Left ventricle myocardium superior (tissue), 1 donor: Measurements from ENCODE around the gene MIDN. TPM values are rescaled to one million over a fixed set of nuclear protein-coding genes. Genes with fewer than 3 reads are reported as not detected.

Experiments
- ATAC-seq: fragments of 200-7000 bp; cut with Tn5 transposase; one replicate; pipeline ENCODE4 v1.9.1; 2020; ENCODE audit warnings: mild to moderate bottlenecking, moderate library complexity
- DNase-seq: peaks from one replicate; pipeline ENCODE4 v3.0.0-alpha.2; 2020
- intact Hi-C: fragments of 100-400 bp; cut with micrococcal nuclease; formaldehyde crosslinking; loops from one replicate; pipeline ENCODE4 v1.11.0; 2022
- total RNA-seq: library from RNA; stranded (reverse); fragmentation: NEBNext Ultra II Directional; extraction: Animal tissue kit (Norgen Biotek cat#: 25700); gene quantifications from one replicate; pipeline ENCODE4 v1.2.1, GENCODE V29; 2021
- donor health status: DM: no; HTN: yes; CAD: no; lungs with severe emphysema.

Gene MIDN
- total RNA-seq, 1 donor from 2014 or later, result 59.7 TPM

DNA sequence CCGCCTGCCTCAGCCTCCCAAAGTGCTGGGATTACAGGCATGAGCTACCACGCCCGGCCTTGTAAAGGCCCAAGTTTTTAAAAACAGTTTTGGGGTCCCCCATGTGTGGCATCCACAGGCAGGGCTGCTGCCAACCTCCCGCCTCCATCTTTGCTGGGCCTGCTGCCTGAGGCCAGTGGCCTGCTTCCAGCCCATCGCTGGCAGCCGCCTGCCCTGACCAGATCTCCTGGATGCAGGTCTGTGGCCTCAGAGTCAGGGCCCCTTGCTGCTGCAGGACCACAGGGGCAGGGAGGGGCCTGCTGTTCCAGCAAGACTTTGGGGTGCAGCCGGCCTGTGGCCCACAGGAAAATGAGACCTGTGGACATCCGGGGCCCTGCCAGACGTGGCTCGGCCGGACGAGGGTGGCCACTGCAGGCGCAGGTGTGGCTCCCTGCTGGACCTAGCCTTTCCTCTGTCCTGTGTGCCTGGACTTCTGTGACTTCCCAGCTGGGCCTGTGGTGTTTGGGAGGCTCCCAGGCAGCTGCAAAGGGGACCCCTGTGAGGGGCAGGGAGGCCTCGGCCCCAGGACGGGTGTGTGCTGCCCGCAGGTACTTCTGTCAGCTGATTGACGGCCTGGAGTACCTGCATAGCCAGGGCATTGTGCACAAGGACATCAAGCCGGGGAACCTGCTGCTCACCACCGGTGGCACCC lies 28.5 kb upstream of the MIDN start:
- ATAC-seq (no peak), DNase-seq (no peak)
- intact Hi-C loops, result no loop called here

DNA sequence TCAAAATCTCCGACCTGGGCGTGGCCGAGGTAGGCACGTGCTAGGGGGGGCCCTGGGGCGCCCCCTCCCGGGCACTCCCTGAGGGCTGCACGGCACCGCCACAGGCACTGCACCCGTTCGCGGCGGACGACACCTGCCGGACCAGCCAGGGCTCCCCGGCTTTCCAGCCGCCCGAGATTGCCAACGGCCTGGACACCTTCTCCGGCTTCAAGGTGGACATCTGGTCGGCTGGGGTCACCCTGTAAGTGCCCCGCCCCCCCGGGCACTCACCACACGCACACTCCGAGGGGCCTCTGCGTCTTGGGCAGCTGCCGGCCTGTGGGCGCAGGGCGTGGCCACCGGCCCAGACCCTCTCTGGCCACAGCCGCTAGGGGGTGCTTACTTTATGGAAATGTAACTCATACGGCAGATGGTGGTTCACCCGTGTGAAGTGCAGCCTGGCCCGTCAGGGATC lies 27.9 kb upstream of the MIDN start:
- no peak for DNase-seq
- ATAC-seq, result no peak
- intact Hi-C loops, result no loop called here

DNA sequence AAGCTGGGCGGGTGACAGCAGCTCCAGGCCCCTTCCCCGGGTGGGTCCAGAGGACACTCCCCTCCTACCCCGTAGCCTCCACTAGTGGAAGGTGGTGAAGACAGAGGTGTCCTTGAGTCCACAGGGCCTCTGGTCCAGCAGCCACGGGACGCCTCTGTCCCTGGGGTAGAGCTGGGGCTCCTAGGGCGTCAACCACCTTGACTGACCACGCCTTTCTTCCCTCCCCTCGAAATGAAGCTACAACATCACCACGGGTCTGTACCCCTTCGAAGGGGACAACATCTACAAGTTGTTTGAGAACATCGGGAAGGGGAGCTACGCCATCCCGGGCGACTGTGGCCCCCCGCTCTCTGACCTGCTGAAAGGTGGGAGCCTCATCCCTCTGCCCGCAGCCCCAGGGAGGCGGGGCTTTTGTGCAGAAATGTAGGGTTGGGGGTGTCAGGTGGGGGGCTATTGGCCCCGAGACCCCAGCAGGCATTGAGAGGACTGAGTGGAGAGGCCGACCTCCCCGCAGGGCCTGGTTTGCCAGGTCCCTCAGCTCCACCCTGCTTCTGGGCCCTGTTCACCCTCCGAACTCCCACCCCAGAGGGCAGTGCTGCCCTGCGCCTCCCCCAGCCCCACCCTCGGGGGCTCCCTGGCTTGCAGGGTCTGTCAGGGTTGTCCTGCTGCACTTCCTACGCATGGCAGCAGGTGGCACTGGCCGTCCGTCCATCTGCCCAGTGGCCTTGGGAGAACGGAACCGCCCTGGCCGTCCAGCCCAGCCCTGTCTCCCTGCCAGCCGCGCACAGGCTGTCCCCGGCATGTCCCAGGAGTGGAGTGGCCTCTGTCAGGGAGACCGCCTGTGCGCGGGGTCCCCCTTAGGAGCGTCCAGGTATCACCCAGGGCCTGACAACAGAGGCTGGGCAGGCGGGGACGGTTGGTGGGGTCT lies 27.1 kb upstream of the MIDN start:
- DNase-seq, result peak; percentile 89
- ATAC-seq, result peak; percentile 70
- intact Hi-C loops, result no loop called here

DNA sequence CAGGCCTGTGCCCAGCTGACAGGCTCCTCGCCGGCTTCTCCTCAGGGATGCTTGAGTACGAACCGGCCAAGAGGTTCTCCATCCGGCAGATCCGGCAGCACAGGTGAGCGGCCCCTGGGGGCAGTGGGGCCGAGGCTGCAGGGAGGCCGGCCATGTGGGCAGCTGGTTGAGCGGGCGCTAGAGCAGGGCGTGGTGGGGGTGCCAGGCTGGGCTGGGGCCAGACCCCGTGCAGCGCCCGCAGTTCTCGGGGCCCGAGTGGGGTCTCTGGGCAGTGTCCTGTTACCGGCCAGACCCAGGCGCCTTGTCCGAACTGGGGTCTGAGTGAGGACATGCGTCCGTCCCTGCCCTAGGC lies 26.5 kb upstream of the MIDN start:
- intact Hi-C loops, result no loop called here
- no peak for ATAC-seq
- no peak for DNase-seq

DNA sequence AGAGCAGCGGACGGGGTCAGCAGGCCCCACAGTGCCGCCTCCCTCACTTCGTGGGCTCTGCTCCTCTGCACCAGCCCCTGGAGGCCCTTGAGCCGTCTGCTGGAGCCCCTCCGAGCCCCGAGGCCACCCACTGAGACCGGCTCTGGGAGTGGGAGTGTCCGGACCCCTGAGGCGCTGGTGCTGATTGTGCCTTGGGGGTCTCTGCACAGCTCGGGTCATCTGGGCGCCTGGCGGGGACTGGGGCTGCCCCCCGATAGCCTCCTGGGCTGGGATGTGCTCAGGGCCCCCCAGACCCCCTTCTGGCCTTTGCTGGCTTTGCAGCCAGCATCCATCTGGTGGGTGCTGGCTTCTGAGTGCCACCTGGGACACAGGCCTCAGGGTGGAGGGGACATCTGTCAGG lies 26.0 kb upstream of the MIDN start:
- no peak for ATAC-seq
- intact Hi-C loops, result no loop called here
- DNase-seq, result no peak

DNA sequence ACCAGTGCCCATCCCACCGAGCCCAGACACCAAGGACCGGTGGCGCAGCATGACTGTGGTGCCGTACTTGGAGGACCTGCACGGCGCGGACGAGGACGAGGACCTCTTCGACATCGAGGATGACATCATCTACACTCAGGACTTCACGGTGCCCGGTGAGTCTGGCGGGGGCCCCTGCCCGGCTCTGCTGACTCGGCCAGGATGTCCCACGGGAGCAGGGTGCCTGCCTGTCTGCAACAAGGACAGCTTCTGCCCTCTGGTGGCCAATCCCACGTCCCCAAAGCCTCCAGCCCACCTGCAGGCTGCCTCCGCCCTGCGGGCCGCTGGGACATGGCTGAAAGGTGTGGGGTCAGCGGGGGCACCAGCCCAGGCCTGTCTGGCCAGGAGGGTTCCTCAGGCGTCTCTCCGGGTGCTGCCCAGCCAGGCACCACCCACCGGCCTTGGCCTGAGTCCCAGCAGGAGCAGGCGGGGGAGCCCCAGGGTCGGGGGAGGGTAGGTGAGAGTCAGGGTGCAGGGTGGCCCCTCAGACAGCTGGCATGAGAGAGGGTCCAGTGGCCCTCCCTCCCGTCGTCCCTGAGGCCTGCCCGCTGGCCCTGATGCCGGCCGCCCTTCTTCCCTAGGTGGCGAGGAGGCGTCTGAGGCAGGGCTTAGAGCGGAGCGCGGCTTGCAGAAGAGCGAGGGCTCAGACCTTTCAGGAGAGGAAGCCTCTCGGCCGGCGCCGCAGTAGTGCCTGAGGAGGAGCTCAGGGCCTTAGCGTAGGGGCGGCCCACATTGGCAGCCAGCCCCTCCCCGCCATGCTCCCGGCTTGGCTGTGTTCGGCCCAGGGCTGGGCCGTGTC lies 25.1 kb upstream of the MIDN start:
- intact Hi-C loops, result no loop called here
- DNase-seq (peak; percentile 63), ATAC-seq (peak; percentile 4)

DNA sequence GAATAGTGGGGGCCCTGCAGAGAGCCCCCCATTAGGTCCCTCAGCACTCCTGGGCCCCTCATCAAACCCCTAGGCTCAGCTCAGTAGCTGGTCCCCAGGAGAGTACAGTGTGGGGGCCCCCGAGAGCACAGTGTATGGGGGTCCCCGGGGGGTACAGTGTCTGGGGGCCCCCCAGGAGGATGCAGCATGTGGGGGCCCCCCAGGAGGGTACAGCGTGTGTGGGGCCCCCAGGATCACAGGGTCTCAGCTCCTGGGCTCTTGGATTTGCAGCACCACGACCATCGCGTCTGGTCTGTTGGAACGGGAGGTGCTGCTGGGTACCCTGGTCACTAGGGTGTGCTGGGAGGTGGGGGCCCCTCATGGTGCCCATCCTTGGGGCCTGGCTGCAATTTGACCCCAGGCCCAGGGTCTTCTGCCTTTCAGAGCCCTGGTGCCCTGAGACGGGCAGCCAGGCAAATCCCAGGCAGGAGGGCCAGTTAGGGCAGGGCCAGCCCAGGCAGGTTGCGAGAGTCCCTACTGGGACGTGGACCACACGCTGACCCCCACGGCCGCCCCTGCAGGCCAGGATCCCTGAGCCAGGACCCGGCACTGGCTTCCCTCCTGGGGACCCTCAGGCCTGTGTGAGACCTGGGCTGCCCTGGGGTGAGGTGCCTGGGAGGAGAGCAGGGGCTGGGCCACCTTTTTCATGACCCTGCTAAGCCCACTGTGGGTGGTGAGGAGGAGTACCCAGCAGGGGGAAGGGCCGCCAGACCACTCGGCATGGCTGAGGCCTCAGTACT lies 24.1 kb upstream of the MIDN start:
- ATAC-seq (no peak), DNase-seq (no peak)
- intact Hi-C loops, result no loop called here

DNA sequence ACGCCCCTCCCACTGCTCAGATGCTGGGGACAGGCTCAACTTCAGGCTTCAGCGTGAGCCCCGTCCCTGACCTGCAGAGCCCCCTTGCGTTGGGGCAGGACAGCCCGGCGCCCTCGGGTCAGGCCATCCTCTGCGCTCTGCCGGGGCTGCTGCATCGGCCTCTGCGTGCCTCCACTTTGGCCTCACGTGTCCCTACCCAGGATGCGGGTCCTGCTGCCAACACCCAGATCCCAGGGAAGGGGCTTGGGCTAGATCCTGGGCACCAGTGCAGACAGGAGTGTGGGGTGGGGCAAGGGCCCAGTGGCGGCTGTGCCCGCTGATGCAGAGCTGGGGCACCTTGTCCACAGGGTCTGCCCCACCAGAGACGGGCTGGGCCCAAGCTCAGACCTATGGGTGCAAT lies 23.5 kb upstream of the MIDN start:
- DNase-seq (no peak), ATAC-seq (no peak)
- intact Hi-C loops, result no loop called here

DNA sequence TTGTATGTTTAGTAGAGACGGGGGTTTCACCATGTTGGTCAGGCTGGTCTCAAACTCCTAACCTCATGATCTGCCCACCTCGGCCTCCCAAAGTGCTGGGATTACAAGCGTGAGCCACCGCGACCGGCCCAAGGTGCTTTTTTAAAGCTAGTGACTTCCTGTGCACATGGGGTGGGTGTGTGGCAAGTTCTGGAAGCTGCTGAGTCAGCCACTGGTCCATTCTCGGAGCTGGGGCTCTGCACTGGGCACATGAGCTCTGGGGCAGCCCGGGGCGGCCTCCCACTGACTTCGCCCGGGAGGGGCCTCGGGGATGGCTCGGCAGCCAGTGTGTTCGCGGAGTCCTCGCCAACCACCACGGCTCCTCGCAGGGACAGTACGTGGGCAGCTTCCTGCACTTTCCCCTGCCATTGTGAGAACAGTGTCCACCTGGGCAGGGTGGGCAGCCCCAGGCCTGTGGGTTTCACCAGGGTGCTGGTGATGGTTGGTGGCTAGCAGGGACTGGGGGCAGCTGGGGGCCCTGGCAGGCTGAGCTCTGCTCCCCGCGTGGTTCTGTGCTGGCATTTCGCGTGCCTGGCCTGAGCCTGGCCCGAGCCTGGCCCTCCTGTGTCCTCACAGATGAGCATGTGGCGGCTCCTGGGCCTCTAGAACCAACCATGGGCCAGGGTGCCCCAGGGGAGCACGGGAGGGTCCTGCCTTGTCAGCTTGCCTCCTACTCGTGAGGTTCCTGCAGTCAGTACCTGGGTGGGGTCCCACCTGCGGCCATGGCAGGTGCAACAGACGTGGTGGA lies 22.8 kb upstream of the MIDN start:
- ATAC-seq (no peak), DNase-seq (no peak)
- intact Hi-C loops, result no loop called here

DNA sequence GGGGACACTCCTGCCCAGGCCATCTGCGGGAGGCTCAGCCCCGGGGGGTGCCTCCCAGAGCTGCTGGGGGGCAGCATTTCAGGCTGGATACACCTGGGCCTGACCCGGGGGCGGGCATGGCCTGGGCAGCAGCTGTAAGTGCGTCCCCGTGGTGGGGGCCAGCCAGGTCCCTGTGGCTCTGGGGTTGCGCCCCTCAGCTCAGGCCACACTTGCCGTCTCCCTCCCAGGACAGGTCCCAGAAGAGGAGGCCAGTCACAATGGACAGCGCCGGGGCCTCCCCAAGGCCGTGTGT lies 22.2 kb upstream of the MIDN start:
- ATAC-seq (no peak), DNase-seq (no peak)
- intact Hi-C loops, result no loop called here

DNA sequence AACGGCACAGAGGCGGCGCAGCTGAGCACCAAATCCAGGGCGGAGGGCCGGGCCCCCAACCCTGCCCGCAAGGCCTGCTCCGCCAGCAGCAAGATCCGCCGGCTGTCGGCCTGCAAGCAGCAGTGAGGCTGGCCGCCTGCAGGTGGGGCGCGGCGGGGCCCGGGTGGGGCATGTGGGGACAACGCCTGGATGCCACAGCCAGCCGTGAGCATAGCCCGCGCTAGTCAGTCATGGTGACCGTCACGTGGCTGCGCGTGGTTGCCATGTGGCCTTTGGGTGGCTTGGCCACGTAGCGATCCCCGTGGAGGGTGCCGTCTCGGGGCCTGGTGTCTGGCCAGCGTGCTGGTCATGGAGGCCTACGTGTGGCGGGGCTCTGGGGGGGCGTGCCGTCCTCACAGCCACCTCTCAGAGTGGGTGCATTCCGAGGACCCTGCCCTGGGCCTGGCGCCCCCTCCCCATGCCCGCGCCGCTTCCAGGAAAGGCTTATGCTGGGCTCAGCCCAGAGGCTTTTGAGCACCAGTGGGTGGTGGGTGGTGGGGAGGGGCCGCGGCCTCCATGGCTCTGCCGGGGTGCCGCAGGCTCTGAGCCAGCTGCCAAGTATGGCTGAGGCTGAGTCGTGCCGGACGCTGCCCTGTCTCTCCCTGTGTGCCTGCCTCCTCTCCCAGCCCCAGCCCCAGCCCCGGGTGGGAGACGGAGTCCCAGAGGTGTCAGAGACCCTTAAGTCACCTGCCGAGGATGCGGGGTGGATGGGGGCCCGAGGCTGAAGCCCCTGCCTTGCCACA lies 21.7 kb upstream of the MIDN start:
- DNase-seq (no peak), ATAC-seq (no peak)
- intact Hi-C loops, result no loop called here

DNA sequence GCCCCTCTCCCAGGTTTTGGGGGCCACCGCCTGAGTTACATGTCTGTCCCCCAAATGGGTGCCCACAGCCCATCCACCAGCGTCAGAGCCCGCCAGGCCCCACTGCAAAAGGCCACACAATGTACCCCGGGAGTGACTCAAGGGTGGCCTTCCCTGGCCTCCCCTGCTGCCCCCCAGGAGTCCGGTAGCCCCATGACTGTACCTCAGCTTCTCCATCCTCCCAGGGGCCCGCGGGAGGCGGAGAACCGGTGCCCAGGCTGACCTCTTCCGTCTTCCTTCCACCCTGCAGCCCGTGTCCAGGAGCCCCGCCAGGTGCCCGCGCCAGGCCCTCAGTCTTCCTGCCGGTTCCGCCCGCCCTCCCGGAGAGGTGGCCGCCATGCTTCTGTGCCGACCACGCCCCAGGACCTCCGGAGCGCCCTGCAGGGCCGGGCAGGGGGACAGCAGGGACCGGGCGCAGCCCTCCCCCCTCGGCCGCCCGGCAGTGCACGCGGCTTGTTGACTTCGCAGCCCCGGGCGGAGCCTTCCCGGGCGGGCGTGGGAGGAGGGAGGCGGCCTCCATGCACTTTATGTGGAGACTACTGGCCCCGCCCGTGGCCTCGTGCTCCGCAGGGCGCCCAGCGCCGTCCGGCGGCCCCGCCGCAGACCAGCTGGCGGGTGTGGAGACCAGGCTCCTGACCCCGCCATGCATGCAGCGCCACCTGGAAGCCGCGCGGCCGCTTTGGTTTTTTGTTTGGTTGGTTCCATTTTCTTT lies 20.9 kb upstream of the MIDN start:
- ATAC-seq (no peak), DNase-seq (no peak)
- intact Hi-C loops, result no loop called here

DNA sequence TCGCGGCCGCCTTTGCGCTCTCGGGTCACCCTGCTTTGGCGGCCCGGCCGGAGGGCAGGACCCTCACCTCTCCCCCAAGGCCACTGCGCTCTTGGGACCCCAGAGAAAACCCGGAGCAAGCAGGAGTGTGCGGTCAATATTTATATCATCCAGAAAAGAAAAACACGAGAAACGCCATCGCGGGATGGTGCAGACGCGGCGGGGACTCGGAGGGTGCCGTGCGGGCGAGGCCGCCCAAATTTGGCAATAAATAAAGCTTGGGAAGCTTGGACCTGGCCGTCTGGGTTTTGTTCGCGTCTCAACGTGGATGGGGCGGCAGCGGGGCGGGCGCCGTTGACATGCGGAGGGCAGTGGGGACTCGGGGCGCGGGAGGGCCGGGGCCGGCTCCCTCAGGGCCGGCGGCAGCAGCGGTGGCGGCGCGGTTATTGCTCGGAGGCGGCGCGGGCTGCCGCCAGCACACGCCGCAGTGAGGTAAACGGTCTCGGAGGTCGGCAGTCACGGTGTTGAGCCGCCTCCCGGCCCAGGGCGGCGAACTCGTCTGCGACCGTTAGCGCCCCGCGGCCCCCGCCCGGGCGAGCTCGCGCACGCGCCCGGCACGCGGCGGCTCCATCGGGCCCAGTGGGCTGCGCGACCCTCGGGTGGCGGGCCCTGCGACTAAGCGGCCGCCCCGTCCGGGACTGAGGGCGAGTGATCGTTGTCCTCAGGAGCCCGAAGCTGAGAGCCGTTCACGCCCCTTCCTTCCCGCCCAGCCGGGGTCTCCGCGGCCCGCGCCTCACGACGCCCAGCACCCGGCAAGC lies 20.0 kb upstream of the MIDN start:
- DNase-seq (no peak), ATAC-seq (no peak)
- intact Hi-C loops, result no loop called here

DNA sequence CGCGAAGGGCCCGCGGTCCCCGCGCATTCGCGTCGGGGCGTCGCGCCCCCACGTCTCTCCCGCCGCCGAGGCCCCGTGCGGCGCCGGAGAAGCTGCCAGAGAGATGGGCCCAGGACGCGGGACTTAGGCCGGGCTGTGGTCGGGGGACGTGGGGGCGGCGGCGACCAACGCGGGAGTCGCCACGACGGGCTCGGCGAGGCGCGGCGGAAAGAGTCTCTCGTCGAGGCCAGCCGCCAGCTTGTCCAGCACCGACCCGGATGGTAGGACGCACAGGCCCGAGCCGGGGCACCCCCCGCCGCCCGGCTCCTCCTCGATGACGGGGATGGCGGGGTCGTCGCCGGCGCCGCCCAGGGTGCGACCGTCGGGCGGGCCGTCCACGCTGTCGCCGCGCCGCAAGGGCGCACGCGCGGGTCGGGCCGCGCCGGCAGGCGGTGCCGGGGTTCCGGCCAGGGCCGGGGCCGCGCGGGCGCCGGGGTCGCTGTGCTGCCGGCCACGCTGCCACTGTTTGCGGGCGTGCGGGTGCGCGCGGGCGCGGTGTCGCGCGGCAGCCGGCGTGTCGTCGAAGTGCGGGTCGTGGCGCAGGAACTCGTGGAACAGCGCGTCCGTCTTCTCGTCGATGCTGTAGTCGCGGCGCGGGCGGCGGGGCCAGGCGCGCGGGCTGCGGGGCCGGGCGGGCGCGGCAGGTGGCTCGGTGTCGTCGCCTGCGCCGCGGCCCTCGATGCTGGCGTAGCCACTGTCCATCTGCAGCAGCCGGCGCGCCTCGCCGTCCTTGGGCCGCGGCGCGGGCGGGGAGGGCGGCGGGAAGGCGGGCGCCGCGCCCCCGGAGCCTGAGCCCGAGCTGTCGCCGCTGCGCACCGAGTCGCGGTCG lies 19.1 kb upstream of the MIDN start:
- DNase-seq (no peak), ATAC-seq (no peak)
- intact Hi-C loops, result no loop called here

DNA sequence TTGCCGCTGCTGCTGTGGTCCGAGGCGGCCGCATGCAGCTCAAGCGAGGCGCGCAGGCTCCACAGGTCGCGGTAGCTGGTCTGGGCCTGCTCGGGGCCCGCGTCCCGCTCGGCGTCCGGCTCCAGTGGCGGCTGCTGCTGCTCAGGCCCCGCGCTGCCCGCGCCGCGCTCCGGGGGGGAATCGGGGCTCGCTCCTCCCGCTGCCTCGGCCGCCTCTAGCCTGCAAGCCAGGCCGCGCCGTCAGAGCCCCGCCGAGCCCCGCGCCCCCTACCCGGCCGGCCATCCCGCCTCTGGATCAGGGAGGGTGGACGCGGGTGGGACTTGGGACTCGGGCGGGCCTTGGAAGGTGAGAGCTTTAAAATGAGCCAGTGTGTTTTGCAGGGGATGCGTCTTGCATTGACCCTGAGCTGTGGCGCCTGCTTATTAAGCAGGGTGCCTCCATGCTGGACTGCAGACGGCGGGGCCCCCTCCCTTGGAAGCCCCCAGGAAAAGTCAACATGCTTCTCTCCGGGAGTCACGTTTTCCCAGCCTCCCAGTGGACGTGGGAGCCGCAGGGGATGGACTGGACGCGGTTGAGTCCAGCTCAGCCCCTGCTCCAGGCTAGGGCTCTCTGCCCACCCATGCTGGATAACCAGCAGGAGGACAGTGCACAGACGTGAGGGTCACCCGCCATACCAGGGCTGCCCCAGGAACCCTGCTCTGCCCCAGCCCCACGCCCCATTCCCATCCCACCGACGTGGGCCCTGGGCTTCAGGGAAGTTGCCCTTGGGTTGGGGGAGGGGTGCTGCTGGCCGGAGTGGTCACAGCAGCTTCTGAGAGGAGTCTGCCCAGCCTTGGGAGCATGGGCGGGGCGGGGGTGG lies 18.2 kb upstream of the MIDN start:
- ATAC-seq (no peak), DNase-seq (no peak)
- intact Hi-C loops, result no loop called here
